ENCODE results near the gene TMEM238L. TPM values are rescaled to one million over a fixed set of nuclear protein-coding genes. Genes with fewer than 3 reads are reported as not detected.

The TMEM238L gene
- total and polyA plus RNA-seq, 12 donors: not detected

- WGBS, 2 donors: 81 to 86% methylated on average over 7 of the region's 7 CpGs
- intact Hi-C loops (cut with DNase I): loop anchor here in 1 of 10 donors (5.0 kb wide), 1 partner anchor 73 kb away; no protein-coding TSS in a partner anchor
- no peak for DNase-seq
These were observed 21.0 kb upstream of the TMEM238L start for GRCh38 chr17:10824874-10825273.

GRCh38 chr17:10821770-10822169, 17.9 kb upstream of the TMEM238L start:
- ATAC-seq: no peak
- H3K27ac ChIP-seq: no peak overlapping the region
- intact Hi-C loops (cut with DNase I): loop anchor here in 1 of 10 donors (5.0 kb wide), 1 partner anchor 69 kb away; no protein-coding TSS in a partner anchor

More at GRCh38 chr17:10824874-10825273, 21.0 kb upstream of the TMEM238L start:
- no peak for TF ChIP-seq CTCF (IDR thresholded peaks at IDR 0.05)
- Histone ChIP-seq H3K36me3 (no peaks in the 10 kb centered on the region), H3K27me3 (peaks cover 0 to 3% (median 0%) of the 10 kb centered on the region in 7 donors), H3K9me3 (no peaks in the 10 kb centered on the region), H3K4me1 (no peaks in the 10 kb centered on the region), H3K27ac (no peak overlapping the region), H3K4me3 (no peak overlapping the region)
- no peak for ATAC-seq

GRCh38 chr17:10821054-10821453, 17.2 kb upstream of the TMEM238L start:
- WGBS, 2 donors: 58 to 59% methylated on average over 4 of the region's 4 CpGs
- DNase-seq (no peak), ATAC-seq (no peak)
- H3K4me3 ChIP-seq: no peak overlapping the region
- H3K27ac ChIP-seq: no peak overlapping the region
- no peaks in the 10 kb centered on the region for H3K4me1 ChIP-seq
- H3K36me3 ChIP-seq: no peaks in the 10 kb centered on the region
- H3K27me3 ChIP-seq: peaks cover 0 to 3% (median 0%) of the 10 kb centered on the region in 7 donors
- H3K9me3 ChIP-seq: no peaks in the 10 kb centered on the region
- TF ChIP-seq CTCF (IDR thresholded peaks at IDR 0.05): no peak
- intact Hi-C loops (cut with DNase I): loop anchor here in 1 of 10 donors (5.0 kb wide), 1 partner anchor 69 kb away; no protein-coding TSS in a partner anchor

More at GRCh38 chr17:10821770-10822169, 17.9 kb upstream of the TMEM238L start:
- H3K4me1 ChIP-seq: no peaks in the 10 kb centered on the region
- peaks cover 0 to 3% (median 0%) of the 10 kb centered on the region in 7 donors for H3K27me3 ChIP-seq
- no peak for DNase-seq
- no peak for TF ChIP-seq CTCF (IDR thresholded peaks at IDR 0.05)
- no peak overlapping the region for H3K4me3 ChIP-seq
- H3K36me3 ChIP-seq: no peaks in the 10 kb centered on the region
- H3K9me3 ChIP-seq: no peaks in the 10 kb centered on the region

GRCh38 chr17:10815319-10815718, 11.4 kb upstream of the TMEM238L start:
- no peak overlapping the region for H3K27ac ChIP-seq
- H3K36me3 ChIP-seq: no peaks in the 10 kb centered on the region
- intact Hi-C loops (cut with DNase I): no loop called here
- peaks cover 0 to under 1% (median 0%) of the 10 kb centered on the region in 7 donors for H3K27me3 ChIP-seq
- no peaks in the 10 kb centered on the region for H3K4me1 ChIP-seq
- WGBS, 2 donors: 69 to 73% methylated on average over 5 of the region's 5 CpGs
- no peak for TF ChIP-seq CTCF (IDR thresholded peaks at IDR 0.05)
- no peak for DNase-seq
- no peak for ATAC-seq
- no peaks in the 10 kb centered on the region for H3K9me3 ChIP-seq
- no peak overlapping the region for H3K4me3 ChIP-seq
